Mesenchymal stem cell (in vitro differentiated cells and primary cell): ENCODE data around the gene TFDP1.

Source experiments
- DNase-seq: peaks from one replicate; pipeline ENCODE4 v3.0.0-alpha.2; 2013
- H2AFZ ChIP-seq: one replicate; pipeline ENCODE4 v1.6.1; 2013; ENCODE audit warnings: low read depth, mild to moderate bottlenecking, control low read depth, inconsistent platforms, low read length, moderate library complexity
- H2AK5ac ChIP-seq: 2 replicates; pipeline ENCODE4 v1.6.1; 2013; ENCODE audit warnings: low read length, moderate library complexity, mild to moderate bottlenecking, inconsistent platforms; ENCODE audit not compliant: severe bottlenecking
- H2BK120ac ChIP-seq: one replicate; pipeline ENCODE4 v1.6.1; 2013; ENCODE audit warnings: low read depth, mild to moderate bottlenecking, inconsistent platforms, low read length, moderate library complexity
- H2BK12ac ChIP-seq, 2 experiments: one replicate each; pipeline ENCODE4 v1.6.1; 2013; ENCODE audit warnings: inconsistent platforms in 2 of 2, low read length in 2 of 2, mild to moderate bottlenecking in 2 of 2, moderate library complexity in 2 of 2, control low read depth in 1 of 2
- H2BK15ac ChIP-seq: one replicate; pipeline ENCODE4 v1.6.1; 2013; ENCODE audit warnings: mild to moderate bottlenecking, low read depth, inconsistent platforms; ENCODE audit not compliant: poor library complexity, severe bottlenecking
- H2BK5ac ChIP-seq: 2 replicates; pipeline ENCODE4 v1.6.1; 2013; ENCODE audit warnings: low read depth, mild to moderate bottlenecking, low read length, control low read depth, inconsistent platforms; ENCODE audit not compliant: poor library complexity, severe bottlenecking
- H3K14ac ChIP-seq, 2 experiments: one replicate each; pipeline ENCODE4 v1.6.1; 2013; ENCODE audit warnings: inconsistent platforms in 2 of 2, low read length in 2 of 2, control low read depth in 1 of 2, mild to moderate bottlenecking in 1 of 2, moderate library complexity in 1 of 2
- H3K18ac ChIP-seq, 2 experiments: one replicate each; pipeline ENCODE4 v1.6.1; 2013; ENCODE audit warnings: inconsistent platforms in 2 of 2, low read length in 2 of 2, control low read depth in 1 of 2, low read depth in 1 of 2, mild to moderate bottlenecking in 1 of 2
- H3K23ac ChIP-seq, 2 experiments: one replicate each; pipeline ENCODE4 v1.6.1; 2013; ENCODE audit warnings: inconsistent platforms in 2 of 2, low read length in 2 of 2, mild to moderate bottlenecking in 2 of 2, moderate library complexity in 2 of 2, control low read depth in 1 of 2
- H3K27ac ChIP-seq: 2 replicates; pipeline ENCODE4 v1.5.1; 2013; ENCODE audit warnings: mild to moderate bottlenecking, moderate library complexity, low read length, control low read depth, inconsistent platforms; ENCODE audit not compliant: poor library complexity, severe bottlenecking
- H3K27me3 ChIP-seq, 2 experiments: 2 replicates each; pipeline versions ENCODE4 v1.6.1 to v1.7.0; 2013; ENCODE audit warnings: low read length in 2 of 2, mild to moderate bottlenecking in 2 of 2, moderate library complexity in 2 of 2, control low read depth in 1 of 2, inconsistent platforms in 1 of 2; ENCODE audit not compliant: control insufficient read depth in 1 of 2, insufficient read depth in 1 of 2
- H3K36me3 ChIP-seq, 2 experiments: 2 replicates each; pipeline versions ENCODE4 v1.6.1 to v1.7.0; 2013; ENCODE audit warnings: low read length in 2 of 2, control low read depth in 1 of 2, inconsistent platforms in 1 of 2, low read depth in 1 of 2, mild to moderate bottlenecking in 1 of 2; ENCODE audit not compliant: insufficient read depth in 2 of 2, control insufficient read depth in 1 of 2
- H3K4ac ChIP-seq, 2 experiments: one replicate each; pipeline ENCODE4 v1.6.1; 2013; ENCODE audit warnings: inconsistent platforms in 2 of 2, low read length in 2 of 2, mild to moderate bottlenecking in 2 of 2, moderate library complexity in 2 of 2, control low read depth in 1 of 2, low read depth in 1 of 2
- H3K4me1 ChIP-seq: 2 replicates; pipeline ENCODE4 v1.6.1; 2013; ENCODE audit warnings: low read depth, low read length, control low read depth; ENCODE audit not compliant: control insufficient read depth, insufficient read depth
- H3K4me2 ChIP-seq: 2 replicates; pipeline ENCODE4 v1.6.1; 2013; ENCODE audit warnings: low read length, mild to moderate bottlenecking, inconsistent platforms; ENCODE audit not compliant: poor library complexity, severe bottlenecking
- H3K4me3 ChIP-seq, 2 experiments: 2 replicates each; pipeline versions ENCODE4 v1.5.1 to v1.7.0; 2013; ENCODE audit warnings: low read length in 2 of 2, mild to moderate bottlenecking in 2 of 2, control low read depth in 1 of 2, low read depth in 1 of 2; ENCODE audit not compliant: insufficient read depth in 1 of 2
- H3K79me1 ChIP-seq: replicated peaks from 2 replicates; pipeline ENCODE4 v1.6.1; 2013; ENCODE audit warnings: mild to moderate bottlenecking, control low read depth, low read length, inconsistent platforms; ENCODE audit not compliant: poor library complexity, severe bottlenecking
- H3K9ac ChIP-seq: 2 replicates; pipeline ENCODE4 v1.7.0; 2013; ENCODE audit warnings: mild to moderate bottlenecking, low read length, moderate library complexity
- H3K9me3 ChIP-seq: 2 replicates; pipeline ENCODE4 v1.7.0; 2013; ENCODE audit warnings: mild to moderate bottlenecking, low read length; ENCODE audit not compliant: control insufficient read depth
- H4K8ac ChIP-seq: one replicate; pipeline ENCODE4 v1.6.1; 2013; ENCODE audit warnings: inconsistent platforms, mild to moderate bottlenecking, low read length, moderate library complexity
- H4K91ac ChIP-seq: one replicate; pipeline ENCODE4 v1.6.1; 2013; ENCODE audit warnings: mild to moderate bottlenecking, low read length, inconsistent platforms
- WGBS: methylation state at CpG from one replicate; pipeline ENCODE4 v1.1.7; 2013; ENCODE audit warnings: mixed read lengths; 5-methylcytosine and 5-hydroxymethylcytosine counted together

The TFDP1 gene

DNA sequence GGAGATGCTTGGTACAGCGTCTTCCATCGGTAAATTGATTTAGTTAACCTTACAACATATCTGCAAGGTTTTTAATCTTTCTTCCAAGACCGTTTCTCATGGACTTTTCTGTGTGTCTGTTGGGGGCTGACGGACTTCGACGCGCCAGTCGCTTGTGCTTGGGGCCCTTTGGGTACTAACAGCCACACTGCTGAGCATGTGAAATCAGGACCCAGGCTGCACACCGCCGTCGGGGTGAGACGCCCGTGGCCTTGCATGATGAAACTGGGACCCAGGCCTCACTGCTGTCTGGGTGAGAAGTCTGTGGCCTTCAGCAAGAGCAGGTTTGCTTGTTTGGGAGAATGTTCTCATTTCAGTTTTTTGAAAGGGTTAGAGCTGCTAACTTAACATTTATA is 63.7 kb downstream of the TFDP1 start:
- H3K18ac ChIP-seq: no peak overlapping the region
- no peak overlapping the region for H3K4ac ChIP-seq
- H3K9me3 ChIP-seq: no peaks in the 10 kb centered on the region
- 89% methylated on average over 13 of the region's 13 CpGs for WGBS
- H2BK15ac ChIP-seq: no peak overlapping the region
- H3K4me3 ChIP-seq: no peak overlapping the region
- no peak overlapping the region for H2AK5ac ChIP-seq
- no peak overlapping the region for H3K14ac ChIP-seq
- peaks cover 4% of the 10 kb centered on the region for H3K79me1 ChIP-seq
- peaks cover 21% of the 10 kb centered on the region for H3K4me1 ChIP-seq
- H4K8ac ChIP-seq: no peak overlapping the region
- no peak overlapping the region for H2BK120ac ChIP-seq
- no peak overlapping the region for H2BK12ac ChIP-seq
- H3K9ac ChIP-seq: no peak overlapping the region
- no peak overlapping the region for H3K4me2 ChIP-seq
- H4K91ac ChIP-seq: no peak overlapping the region
- H3K36me3 ChIP-seq: peaks cover 0 to 13% of the 10 kb centered on the region in 2 experiments
- H3K23ac ChIP-seq: no peak overlapping the region
- no peaks in the 10 kb centered on the region for H3K27me3 ChIP-seq
- H2BK5ac ChIP-seq: no peak overlapping the region
- no peak for DNase-seq
- H3K27ac ChIP-seq: no peak overlapping the region
- no peak overlapping the region for H2AFZ ChIP-seq

DNA sequence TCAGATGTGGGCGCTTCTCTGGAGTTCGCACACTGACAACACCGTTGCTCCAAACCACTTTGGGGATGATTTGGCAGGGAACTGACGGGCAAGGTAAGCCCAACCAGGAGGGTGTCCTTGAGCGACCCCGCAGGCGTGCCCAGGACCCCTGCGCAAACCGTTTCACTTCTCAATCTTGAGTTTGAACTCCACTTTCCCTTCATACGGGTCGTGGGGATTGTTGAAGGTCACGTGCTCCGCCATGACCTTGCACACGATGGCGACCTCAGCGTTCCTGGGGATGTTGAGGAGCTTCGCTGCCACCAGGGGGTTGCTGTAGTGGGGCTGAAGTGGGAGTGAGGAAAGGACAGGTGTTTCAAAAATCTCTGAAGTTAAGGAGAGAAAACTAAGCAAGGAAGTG is 64.7 kb downstream of the TFDP1 start:
- Histone ChIP-seq H4K8ac (no peak overlapping the region), H3K23ac (no peak overlapping the region), H2AFZ (no peak overlapping the region), H3K18ac (no peak overlapping the region), H3K4me2 (no peak overlapping the region), H2BK15ac (no peak overlapping the region), H4K91ac (no peak overlapping the region), H3K14ac (no peak overlapping the region), H3K79me1 (peaks cover 4% of the 10 kb centered on the region), H2AK5ac (no peak overlapping the region), H2BK12ac (no peak overlapping the region), H3K4me3 (no peak overlapping the region), H3K4me1 (peaks cover 26% of the 10 kb centered on the region), H3K27me3 (peaks cover 0 to 6% of the 10 kb centered on the region in 2 experiments), H2BK120ac (no peak overlapping the region), H3K4ac (no peak overlapping the region), H3K36me3 (peaks cover 0 to 13% of the 10 kb centered on the region in 2 experiments), H3K9ac (no peak overlapping the region), H2BK5ac (no peak overlapping the region), H3K27ac (no peak overlapping the region), H3K9me3 (no peaks in the 10 kb centered on the region)
- 97% methylated on average over 17 of the region's 17 CpGs for WGBS
- no peak for DNase-seq

DNA sequence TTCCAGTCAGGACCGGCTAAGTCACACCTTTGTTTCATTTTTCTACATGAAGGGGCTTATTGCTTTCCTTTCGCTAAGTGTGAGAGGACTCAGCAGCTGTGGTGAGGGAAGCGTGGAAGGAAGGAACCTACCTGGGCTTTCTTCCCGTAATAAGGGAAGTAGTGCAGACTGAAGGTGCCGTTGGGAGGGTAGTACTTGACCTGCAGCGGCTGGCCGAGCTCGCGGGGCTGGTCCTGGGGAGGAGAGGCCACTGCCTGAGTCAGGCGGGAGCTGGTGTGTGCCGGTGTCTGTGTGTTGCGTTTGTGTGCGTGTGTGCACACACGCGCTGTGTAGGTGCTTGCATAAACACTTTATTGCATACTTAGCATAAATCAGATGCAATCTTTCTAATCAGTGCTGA is 65.7 kb downstream of the TFDP1 start:
- Histone ChIP-seq H3K27ac (no peak overlapping the region), H3K27me3 (peaks cover 0 to 15% of the 10 kb centered on the region in 2 experiments), H3K4me3 (no peak overlapping the region), H2AK5ac (no peak overlapping the region), H2BK120ac (no peak overlapping the region), H2BK15ac (no peak overlapping the region), H2BK12ac (no peak overlapping the region), H3K9me3 (no peaks in the 10 kb centered on the region), H4K8ac (no peak overlapping the region), H2AFZ (no peak overlapping the region), H4K91ac (no peak overlapping the region), H3K14ac (no peak overlapping the region), H3K4ac (no peak overlapping the region), H3K9ac (no peak overlapping the region), H3K36me3 (peaks cover 0 to 13% of the 10 kb centered on the region in 2 experiments), H2BK5ac (no peak overlapping the region), H3K4me1 (peaks cover 29% of the 10 kb centered on the region), H3K23ac (no peak overlapping the region), H3K18ac (no peak overlapping the region), H3K79me1 (peaks cover 4% of the 10 kb centered on the region), H3K4me2 (no peak overlapping the region)
- WGBS: 93% methylated on average over 15 of the region's 15 CpGs
- no peak for DNase-seq

DNA sequence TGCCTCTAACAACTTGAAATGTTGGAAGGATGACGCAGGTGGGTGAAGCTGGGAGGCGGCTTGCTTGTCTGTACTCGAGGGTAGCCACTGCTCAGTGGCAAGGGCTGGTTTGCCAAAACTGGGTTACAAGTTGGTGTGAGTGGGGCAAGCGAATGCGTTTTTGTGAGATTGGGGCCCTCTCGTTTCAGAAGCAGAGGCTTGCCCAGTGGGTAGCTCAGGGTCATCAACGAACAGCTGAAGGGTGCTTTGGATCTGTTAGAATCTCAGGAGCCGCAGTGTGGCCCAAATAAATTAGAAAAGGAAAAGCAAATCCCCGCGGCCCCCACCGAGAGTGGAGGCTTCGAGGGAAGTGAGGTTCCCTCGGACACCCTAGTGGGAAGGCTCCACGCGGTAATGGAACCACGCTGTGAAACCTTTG is 66.2 kb downstream of the TFDP1 start:
- Histone ChIP-seq H3K14ac (no peak overlapping the region), H3K4me3 (no peak overlapping the region), H2AFZ (no peak overlapping the region), H3K36me3 (peaks cover 0 to 13% of the 10 kb centered on the region in 2 experiments), H3K9ac (no peak overlapping the region), H2BK15ac (no peak overlapping the region), H4K8ac (no peak overlapping the region), H3K27me3 (peaks cover 0 to 20% of the 10 kb centered on the region in 2 experiments), H3K4me2 (no peak overlapping the region), H4K91ac (no peak overlapping the region), H3K4me1 (peaks cover 33% of the 10 kb centered on the region), H3K18ac (no peak overlapping the region), H2BK120ac (no peak overlapping the region), H2BK5ac (no peak overlapping the region), H3K27ac (no peak overlapping the region), H2AK5ac (no peak overlapping the region), H3K23ac (no peak overlapping the region), H3K9me3 (no peaks in the 10 kb centered on the region), H2BK12ac (no peak overlapping the region), H3K4ac (no peak overlapping the region), H3K79me1 (peaks cover 4% of the 10 kb centered on the region)
- WGBS: 94% methylated on average over 15 of the region's 16 CpGs
- no peak for DNase-seq
